OCI-LY3 (cell line): ENCODE data around the gene PDCD7.

Experiments
- CTCF ChIP-seq: fragments of 200-600, 300-600 bp; sonication (generic); IDR thresholded peaks from 2 replicates; pipeline ENCODE4 v1.5.1; 2014; ENCODE audit warnings: antibody characterized with exemption, low read length, low read depth
- EZH2phosphoT487 ChIP-seq: fragments of 200-600 bp; shearing (Covaris generic); IDR thresholded peaks from 2 replicates; pipeline ENCODE4 v1.6.1; 2018; ENCODE audit warnings: antibody characterized with exemption, mixed run types, low read depth

DNA sequence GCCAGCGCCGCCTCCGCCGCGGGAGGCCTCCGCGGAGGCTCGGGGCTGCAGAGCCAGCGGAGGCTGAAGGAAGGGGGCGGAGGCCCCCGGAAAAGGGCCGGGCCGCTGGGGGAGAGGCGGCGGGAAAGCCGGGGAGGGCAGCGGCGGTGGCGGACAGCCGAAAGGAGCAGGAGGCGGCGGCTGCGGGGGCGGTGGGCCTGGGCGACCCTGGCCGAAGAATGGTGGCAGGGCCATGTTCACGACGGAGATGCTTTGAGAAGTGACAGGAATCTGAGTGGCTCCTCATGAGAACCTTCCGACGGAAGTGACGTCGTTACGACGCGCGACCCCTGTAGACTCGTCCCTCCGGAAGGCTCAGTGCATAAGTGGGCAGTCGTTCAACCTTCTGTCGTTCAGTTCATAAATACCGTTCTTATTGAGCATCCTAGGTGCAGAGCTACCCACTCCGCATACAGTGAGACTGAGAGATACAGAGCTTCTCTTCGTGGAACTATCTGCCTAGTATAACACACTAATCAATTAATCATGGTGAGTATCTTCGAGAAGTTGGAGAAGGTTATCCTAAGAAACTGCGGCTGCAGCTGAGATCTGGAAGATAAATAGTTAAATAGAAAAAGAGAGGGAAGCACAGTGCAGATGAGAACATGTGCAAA lies at the start of gene PDCD7:
- TF ChIP-seq CTCF (no peak), EZH2phosphoT487 (no peak)
